Gastrocnemius medialis (tissue), 4 donors: ENCODE results near the gene RLN3. TPM values are rescaled to one million over a fixed set of nuclear protein-coding genes. Genes with fewer than 3 reads are reported as not detected.
A peak's percentile ranks its signal among the peaks of the same experiment; 100 is the strongest.

ENCODE experiments used
- ATAC-seq, 2 donors: fragments of 150-250 bp; one replicate each; pipeline ENCODE4 v1.9.1; 2016
- DNase-seq, 2 donors: peaks; one replicate each; pipeline ENCODE4 v3.0.0-alpha.2; 2019
- H3K27ac ChIP-seq, 4 donors: fragments of 200-600 bp; sonication (generic); 1 replicate in 1 of 4; 2 replicates in 3 of 4; pipeline ENCODE4 v1.5.1; 2016 to 2018; ENCODE audit warnings: mild to moderate bottlenecking in 2 of 4, moderate library complexity in 1 of 4
- H3K27me3 ChIP-seq, 3 donors: fragments of 200-600 bp; sonication (generic) in 2 of 3; 1 replicate in 1 of 3; 2 replicates in 2 of 3; pipeline versions ENCODE4 v1.5.1 to v1.6.0; 2016 to 2019; ENCODE audit warnings: mild to moderate bottlenecking in 1 of 3, moderate library complexity in 1 of 3
- H3K36me3 ChIP-seq, 2 donors: fragments of 200-600 bp; sonication (generic) in 1 of 2; one replicate each; pipeline ENCODE4 v1.5.1; 2017 to 2018
- H3K4me1 ChIP-seq, 2 donors: fragments of 200-600 bp; sonication (generic) in 1 of 2; one replicate each; pipeline ENCODE4 v1.5.1; 2016 to 2017; ENCODE audit warnings: mild to moderate bottlenecking in 2 of 2
- H3K4me3 ChIP-seq, 4 donors: fragments of 200-600 bp; sonication (generic) in 3 of 4; 1 replicate in 1 of 4; 2 replicates in 3 of 4; pipeline ENCODE4 v1.5.1; 2016 to 2019; ENCODE audit warnings: mild to moderate bottlenecking in 2 of 4
- H3K9me3 ChIP-seq, 3 donors: fragments of 200-600 bp; sonication (generic) in 2 of 3; 1 replicate in 1 of 3; 2 replicates in 2 of 3; pipeline ENCODE4 v1.5.1; 2016 to 2019
- CTCF ChIP-seq, 5 experiments: fragments of 450-650 bp in 3 of 5; fragments of 200-600 bp in 2 of 5; sonication (generic) in 2 of 5; IDR thresholded peaks in 4 of 5; conservative IDR thresholded peaks in 1 of 5; 1 replicate in 4 of 5; 2 replicates in 1 of 5; pipeline ENCODE4 v1.5.1; 2016 to 2019; ENCODE audit warnings: antibody characterized with exemption in 5 of 5, mild to moderate bottlenecking in 3 of 5, moderate library complexity in 3 of 5
- POLR2A ChIP-seq, 2 donors: fragments of 450-650 bp; IDR thresholded peaks; one replicate each; pipeline ENCODE4 v1.6.1; 2017; ENCODE audit warnings: antibody characterized with exemption in 2 of 2, mild to moderate bottlenecking in 2 of 2, moderate library complexity in 2 of 2
- in situ Hi-C, 4 donors: fragments of 200-750 bp; cut with MboI; loops; one replicate each; pipeline versions ENCODE4 v1.15.0 to v1.8.0; 2017; ENCODE audit warnings: low sequenced_read_pairs in 4 of 4
- intact Hi-C: fragments of 100-400 bp; cut with DNase I; formaldehyde crosslinking; loops from one replicate; pipeline ENCODE4 v1.15.1; 2023; ENCODE audit warnings: low total_unique reads
- total RNA-seq, 4 donors: library from RNA; depleted of rRNA; stranded (reverse); fragments of >200 nt; gene quantifications; one replicate each; pipeline versions ENCODE4 v1.1.0 to v1.2.3, GENCODE V29; 2016

Gene RLN3
- total RNA-seq, 4 donors from 2014 or later: not detected

DNA sequence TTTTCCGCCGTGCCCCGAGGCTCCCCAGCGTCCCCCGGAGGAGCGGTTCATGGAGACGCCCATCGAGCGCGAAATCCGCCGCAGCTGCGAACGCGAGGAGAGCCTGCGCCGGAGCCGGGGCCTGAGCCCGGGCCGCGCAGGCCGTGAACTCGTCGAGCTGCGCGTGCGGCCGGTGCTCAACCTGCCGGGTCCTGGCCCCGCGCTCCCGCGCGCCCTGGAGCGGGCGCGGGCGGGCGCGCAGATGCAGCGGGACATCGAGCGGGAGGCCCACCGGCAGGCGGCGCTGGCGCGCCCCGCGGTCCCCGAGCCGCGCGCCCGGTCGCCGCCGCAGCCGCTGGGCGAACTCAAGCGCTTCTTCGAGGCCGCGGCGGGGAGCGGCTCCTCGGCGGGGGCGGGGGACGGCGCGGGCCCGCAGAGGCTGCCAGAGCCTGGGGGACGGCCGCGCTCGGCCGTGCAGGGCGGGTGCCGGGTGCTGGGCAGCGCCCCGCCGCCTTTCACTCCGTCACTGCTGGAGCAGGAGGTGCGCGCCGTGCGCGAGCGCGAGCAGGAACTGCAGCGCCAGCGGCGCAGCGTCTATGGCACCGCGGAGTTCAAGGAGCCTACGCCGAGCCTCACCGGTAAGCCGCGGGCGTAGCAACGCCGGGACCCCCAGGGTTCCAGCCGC lies 45.4 kb downstream of the RLN3 start:
- in situ Hi-C loops: loop anchor here (5.0 to 25.0 kb wide), 4 partner anchors 69 to 486 kb away; partner anchors contain the start of gene NANOS3 (in 1 of the 4)
- Histone ChIP-seq H3K9me3 (no peaks in the 10 kb centered on the region), H3K36me3 (no peaks in the 10 kb centered on the region), H3K27ac (peak overlapping the region; percentile 86 to 97 (median 90)), H3K4me3 (peak overlapping the region; percentile 71 to 93 (median 74)), H3K4me1 (peaks cover 20 to 32% of the 10 kb centered on the region in 2 donors), H3K27me3 (no peaks in the 10 kb centered on the region)
- TF ChIP-seq POLR2A (IDR thresholded peaks at IDR 0.05) (peak; percentile 19 to 60), CTCF (IDR thresholded peaks at IDR 0.05 in 4 of 5, conservative IDR thresholded peaks at IDR 0.05 in 1 of 5) (peak in 4 of 5 experiments; percentile 83 to 96 (median 92))
- ATAC-seq (peak; percentile 64 to 77), DNase-seq (peak in 1 of 2 donors; percentile 62)
- intact Hi-C loops: loop anchor here (1.0 to 10.0 kb wide), 4 partner anchors 41 to 479 kb away; partner anchors contain the start of gene ASF1B

- intact Hi-C loops (loop anchor here (1.0 to 10.0 kb wide), 4 partner anchors 41 to 479 kb away; partner anchors contain the start of gene ASF1B), in situ Hi-C loops (loop anchor here (5.0 to 25.0 kb wide), 4 partner anchors 68 to 487 kb away; partner anchors contain the start of gene NANOS3 (in 1 of the 4))
- DNase-seq: no peak
- Histone ChIP-seq H3K27me3 (no peaks in the 10 kb centered on the region), H3K4me3 (peak overlapping the region; percentile 62 to 93 (median 74)), H3K36me3 (no peaks in the 10 kb centered on the region), H3K27ac (peak overlapping the region; percentile 86 to 97 (median 90)), H3K4me1 (peaks cover 20 to 32% of the 10 kb centered on the region in 2 donors), H3K9me3 (no peaks in the 10 kb centered on the region)
- TF ChIP-seq POLR2A (IDR thresholded peaks at IDR 0.05): no peak
- TF ChIP-seq CTCF (IDR thresholded peaks at IDR 0.05 in 4 of 5, conservative IDR thresholded peaks at IDR 0.05 in 1 of 5): no peak
- peak in 1 of 2 donors; percentile 9 for ATAC-seq
These were observed 46.2 kb downstream of the RLN3 start for GRCh38 chr19:14073925-14074838.

GRCh38 chr19:14078411-14078810 lies 50.5 kb downstream of the RLN3 start:
- TF ChIP-seq CTCF (IDR thresholded peaks at IDR 0.05 in 4 of 5, conservative IDR thresholded peaks at IDR 0.05 in 1 of 5) (no peak), POLR2A (IDR thresholded peaks at IDR 0.05) (no peak)
- H3K4me1 ChIP-seq: peaks cover 30 to 35% of the 10 kb centered on the region in 2 donors
- no peak overlapping the region for H3K27ac ChIP-seq
- ATAC-seq (no peak), DNase-seq (no peak)
- H3K9me3 ChIP-seq: no peaks in the 10 kb centered on the region
- H3K4me3 ChIP-seq: no peak overlapping the region
- no peaks in the 10 kb centered on the region for H3K36me3 ChIP-seq
- in situ Hi-C loops (loop anchor here in 1 of 4 donors (10.0 kb wide), 1 partner anchor 204 kb away; the partner anchor contains the start of gene NANOS3), intact Hi-C loops (loop anchor here (10.0 kb wide), 1 partner anchor 484 kb away; no protein-coding TSS in a partner anchor)
- no peaks in the 10 kb centered on the region for H3K27me3 ChIP-seq

Other genes starting within 250 kb of the RLN3 start
- 1 to 10 TPM; 3.9 to 6.3 (median 5.0) TPM for gene ZSWIM4, start 232.7 kb upstream of the RLN3 start, total RNA-seq
- gene NANOS3, start 151.0 kb upstream of the RLN3 start, total RNA-seq: not detected
- gene BRME1, start 122.0 kb upstream of the RLN3 start, total RNA-seq: 1 to 10 TPM in 1 of 4 donors, under 1 TPM in 3; 0.19 to 1.0 (median 0.56) TPM
- gene CC2D1A, start 121.9 kb upstream of the RLN3 start, total RNA-seq: 10 to 100 TPM; 22.3 to 44.9 (median 33.7) TPM
- gene PODNL1, start 89.7 kb upstream of the RLN3 start, total RNA-seq: under 1 TPM in 2 of 4 donors, not detected in 2; 0.55 to 0.61 TPM
- 10 to 100 TPM; 11.2 to 38.8 (median 18.0) TPM for gene DCAF15, start 75.6 kb upstream of the RLN3 start, total RNA-seq
- 1 to 10 TPM; 2.7 to 7.2 (median 4.4) TPM for gene RFX1, start 21.8 kb upstream of the RLN3 start, total RNA-seq
- 1 to 10 TPM; 1.4 to 3.7 (median 2.0) TPM for gene IL27RA, start 3.6 kb downstream of the RLN3 start, total RNA-seq
- gene PALM3, start 33.9 kb downstream of the RLN3 start, total RNA-seq: not detected
- 1 to 10 TPM; 1.8 to 8.0 (median 5.7) TPM for gene MISP3, start 44.6 kb downstream of the RLN3 start, total RNA-seq
- gene C19orf67, start 57.6 kb downstream of the RLN3 start, total RNA-seq: not detected
- 10 to 100 TPM; 15.1 to 71.8 (median 40.2) TPM for gene SAMD1, start 62.6 kb downstream of the RLN3 start, total RNA-seq
- 100 to 1,000 TPM in 3 of 4 donors, 10 to 100 TPM in 1; 74.7 to 180 (median 147) TPM for gene PRKACA, start 89.6 kb downstream of the RLN3 start, total RNA-seq
- 1 to 10 TPM in 3 of 4 donors, not detected in 1; 1.2 to 4.1 (median 1.5) TPM for gene ASF1B, start 108.4 kb downstream of the RLN3 start, total RNA-seq
- 1 to 10 TPM in 2 of 4 donors, under 1 TPM in 2; 0.76 to 3.5 (median 1.2) TPM for gene ADGRL1, start 178.0 kb downstream of the RLN3 start, total RNA-seq